MM.1S (cell line): ENCODE data around the gene HASPIN.

ENCODE experiments used
- DNase-seq: peaks from one replicate; pipeline ENCODE4 v3.0.0-alpha.2; 2015
- H2AFZ ChIP-seq: fragments of 300-600 bp; sonication (generic); 2 replicates; pipeline ENCODE4 v1.6.0; 2016; ENCODE audit warnings: antibody characterized with exemption, low read length
- H3F3A ChIP-seq: fragments of 300-600 bp; sonication (generic); 2 replicates; pipeline ENCODE4 v1.6.1; 2016; ENCODE audit warnings: mild to moderate bottlenecking, antibody characterized with exemption, low read length, moderate library complexity, mixed read lengths; ENCODE audit not compliant: insufficient read depth
- H3K27ac ChIP-seq: fragments of 300-600 bp; sonication (generic); 2 replicates; pipeline ENCODE4 v1.5.1; 2016; ENCODE audit warnings: mild to moderate bottlenecking, low read length
- H3K27me3 ChIP-seq: fragments of 300-600 bp; sonication (generic); replicated peaks from 2 replicates; pipeline ENCODE4 v1.6.0; 2016; ENCODE audit warnings: low read length; ENCODE audit not compliant: insufficient read depth
- H3K36me3 ChIP-seq: fragments of 300-600 bp; sonication (generic); replicated peaks from 2 replicates; pipeline ENCODE4 v1.6.1; 2016; ENCODE audit warnings: mild to moderate bottlenecking, low read length, mixed read lengths; ENCODE audit not compliant: insufficient read depth
- H3K4me1 ChIP-seq: fragments of 300-600 bp; sonication (generic); 2 replicates; pipeline ENCODE4 v1.6.1; 2016; ENCODE audit warnings: low read length, mixed read lengths
- H3K4me2 ChIP-seq: fragments of 300-600 bp; sonication (generic); 2 replicates; pipeline ENCODE4 v1.6.0; 2016; ENCODE audit warnings: low read depth, low read length
- H3K4me3 ChIP-seq: fragments of 300-600 bp; sonication (generic); 2 replicates; pipeline ENCODE4 v1.5.1; 2016; ENCODE audit warnings: low read length, mixed read lengths
- H3K79me2 ChIP-seq: fragments of 300-600 bp; sonication (generic); 2 replicates; pipeline ENCODE4 v1.6.1; 2016; ENCODE audit warnings: mixed run types, low read length, mixed read lengths
- H3K9ac ChIP-seq: fragments of 300-600 bp; sonication (generic); 2 replicates; pipeline ENCODE4 v1.6.1; 2016; ENCODE audit warnings: low read length, mixed read lengths
- H3K9me2 ChIP-seq: fragments of 300-600 bp; sonication (generic); replicated peaks from 2 replicates; pipeline ENCODE4 v1.6.1; 2016; ENCODE audit warnings: mild to moderate bottlenecking, low read length, mixed read lengths; ENCODE audit not compliant: insufficient read depth
- H3K9me3 ChIP-seq: fragments of 300-600 bp; sonication (generic); replicated peaks from 2 replicates; pipeline ENCODE4 v1.6.1; 2016; ENCODE audit warnings: mild to moderate bottlenecking, low read length, mixed read lengths; ENCODE audit not compliant: insufficient read depth
- H4K20me1 ChIP-seq: fragments of 300-600 bp; sonication (generic); 2 replicates; pipeline ENCODE4 v1.6.1; 2016; ENCODE audit warnings: mild to moderate bottlenecking, low read length, moderate library complexity, mixed read lengths; ENCODE audit not compliant: insufficient read depth
- EZH2 ChIP-seq: fragments of 300-600 bp; sonication (generic); optimal IDR thresholded peaks from 2 replicates; pipeline ENCODE3; 2017; ENCODE audit warnings: low read depth, mild to moderate bottlenecking, antibody characterized with exemption, low read length, mixed read lengths
- EZH2phosphoT487 ChIP-seq: fragments of 300-600 bp; sonication (generic); IDR thresholded peaks from 2 replicates; pipeline ENCODE4 v1.6.1; 2018; ENCODE audit warnings: antibody characterized with exemption, low read length
- TF ChIP-seq, protein P1 (sequence below): fragments of 300-600 bp; sonication (generic); IDR thresholded peaks from 2 replicates; pipeline ENCODE4 v1.5.1; 2016; ENCODE audit warnings: antibody characterized with exemption, low read length, mixed read lengths

The HASPIN gene

DNA sequence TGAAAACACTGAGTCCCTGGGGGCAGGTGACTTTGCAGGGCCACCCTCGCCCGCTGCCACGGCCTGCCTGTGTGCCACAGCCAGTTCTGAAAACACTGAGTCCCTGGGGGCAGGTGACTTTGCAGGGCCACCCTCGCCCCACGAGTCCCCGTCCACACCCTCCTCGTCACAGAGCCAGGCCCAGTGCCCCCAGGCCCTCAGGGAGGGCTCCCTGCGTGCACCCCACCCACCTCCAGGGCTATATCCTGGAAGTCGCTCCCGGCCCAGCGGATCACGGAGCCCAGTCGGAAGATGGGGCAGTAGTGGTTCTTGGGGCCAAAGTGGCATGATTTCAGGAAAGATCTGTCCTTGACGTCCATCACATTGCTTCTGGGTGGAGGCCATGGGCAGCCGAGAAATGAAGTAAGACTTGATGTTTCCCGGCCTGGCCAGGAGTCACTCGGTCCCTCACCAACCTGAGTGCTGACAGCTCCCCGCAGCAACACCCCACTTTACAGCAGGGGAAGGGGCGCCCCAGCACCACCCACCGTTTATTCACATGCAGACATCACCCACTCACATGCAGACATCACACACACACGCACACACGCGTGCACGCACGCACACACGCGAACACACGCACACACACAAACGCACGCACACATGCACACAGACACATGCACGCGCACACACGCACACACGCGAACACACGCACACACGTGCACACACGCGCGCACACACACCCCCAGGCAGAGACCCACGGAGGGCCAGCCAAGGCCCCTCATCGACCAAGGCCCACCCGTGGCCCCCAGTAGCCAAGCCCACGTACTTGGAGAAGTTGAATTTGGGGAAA is 34.2 kb upstream of the HASPIN start:
- Histone ChIP-seq H3K9me2 (no peaks in the 10 kb centered on the region), H3K36me3 (no peaks in the 10 kb centered on the region), H3K4me2 (no peak overlapping the region), H3K9me3 (no peaks in the 10 kb centered on the region), H3K27ac (no peak overlapping the region), H2AFZ (no peak overlapping the region), H3K4me1 (0 out of 2 replicates have a peak, but pooled peaks cover under 1% of the 10 kb centered on the region), H3K79me2 (peaks cover 36% of the 10 kb centered on the region), H4K20me1 (no peaks in the 10 kb centered on the region), H3K9ac (no peak overlapping the region), H3K27me3 (no peaks in the 10 kb centered on the region), H3F3A (no peaks in the 10 kb centered on the region), H3K4me3 (no peak overlapping the region)
- TF ChIP-seq, protein P1, sequence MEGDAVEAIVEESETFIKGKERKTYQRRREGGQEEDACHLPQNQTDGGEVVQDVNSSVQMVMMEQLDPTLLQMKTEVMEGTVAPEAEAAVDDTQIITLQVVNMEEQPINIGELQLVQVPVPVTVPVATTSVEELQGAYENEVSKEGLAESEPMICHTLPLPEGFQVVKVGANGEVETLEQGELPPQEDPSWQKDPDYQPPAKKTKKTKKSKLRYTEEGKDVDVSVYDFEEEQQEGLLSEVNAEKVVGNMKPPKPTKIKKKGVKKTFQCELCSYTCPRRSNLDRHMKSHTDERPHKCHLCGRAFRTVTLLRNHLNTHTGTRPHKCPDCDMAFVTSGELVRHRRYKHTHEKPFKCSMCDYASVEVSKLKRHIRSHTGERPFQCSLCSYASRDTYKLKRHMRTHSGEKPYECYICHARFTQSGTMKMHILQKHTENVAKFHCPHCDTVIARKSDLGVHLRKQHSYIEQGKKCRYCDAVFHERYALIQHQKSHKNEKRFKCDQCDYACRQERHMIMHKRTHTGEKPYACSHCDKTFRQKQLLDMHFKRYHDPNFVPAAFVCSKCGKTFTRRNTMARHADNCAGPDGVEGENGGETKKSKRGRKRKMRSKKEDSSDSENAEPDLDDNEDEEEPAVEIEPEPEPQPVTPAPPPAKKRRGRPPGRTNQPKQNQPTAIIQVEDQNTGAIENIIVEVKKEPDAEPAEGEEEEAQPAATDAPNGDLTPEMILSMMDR, result no peak
- no peak for TF ChIP-seq EZH2phosphoT487
- no peak for TF ChIP-seq EZH2
- no peak for DNase-seq

DNA sequence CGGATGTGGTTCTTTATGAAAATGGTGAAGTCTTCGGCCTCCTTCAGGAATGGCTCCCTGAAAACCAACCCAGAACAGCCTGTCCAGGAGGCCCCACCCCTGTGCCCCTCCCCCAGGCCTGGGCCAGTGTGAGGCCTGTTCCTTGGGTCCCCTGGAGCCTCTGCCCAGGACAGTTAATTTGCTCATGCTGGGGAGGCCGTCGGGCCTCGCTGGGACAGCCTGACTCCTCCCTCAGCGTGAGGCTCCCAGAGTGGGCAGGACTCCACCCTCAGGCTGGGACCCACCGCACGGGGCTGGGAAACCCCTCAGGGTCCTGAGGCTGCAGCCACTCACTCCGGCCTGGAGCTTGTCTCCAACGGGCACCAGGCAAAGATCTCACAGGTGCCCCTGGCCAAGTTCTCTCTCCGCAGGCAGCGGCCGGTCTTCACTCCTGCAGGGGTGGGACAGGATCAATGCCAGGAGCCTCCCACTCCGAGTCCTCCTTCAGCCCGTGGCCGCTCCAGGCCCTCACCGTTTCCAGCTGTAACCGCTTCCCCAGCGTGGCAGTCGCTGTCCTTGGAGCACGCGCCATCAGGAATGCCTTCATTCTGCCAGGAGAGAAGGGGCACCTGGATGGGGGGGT is 33.5 kb upstream of the HASPIN start:
- Histone ChIP-seq H4K20me1 (no peaks in the 10 kb centered on the region), H3F3A (no peaks in the 10 kb centered on the region), H3K9ac (no peak overlapping the region), H3K36me3 (no peaks in the 10 kb centered on the region), H3K4me2 (no peak overlapping the region), H3K4me1 (0 out of 2 replicates have a peak, but pooled peaks cover 3% of the 10 kb centered on the region), H3K27me3 (no peaks in the 10 kb centered on the region), H3K9me3 (no peaks in the 10 kb centered on the region), H3K4me3 (no peak overlapping the region), H3K27ac (no peak overlapping the region), H3K79me2 (peaks cover 43% of the 10 kb centered on the region), H3K9me2 (no peaks in the 10 kb centered on the region), H2AFZ (no peak overlapping the region)
- DNase-seq, result no peak
- TF ChIP-seq, protein P1, result no peak
- no peak for TF ChIP-seq EZH2phosphoT487
- TF ChIP-seq EZH2, result no peak

GRCh38 chr17:3691617-3692067 is 32.1 kb upstream of the HASPIN start:
- no peak for DNase-seq
- no peak overlapping the region for H2AFZ ChIP-seq
- H4K20me1 ChIP-seq, result no peaks in the 10 kb centered on the region
- H3K27ac ChIP-seq, result no peak overlapping the region
- H3K36me3 ChIP-seq, result no peaks in the 10 kb centered on the region
- no peaks in the 10 kb centered on the region for H3K27me3 ChIP-seq
- no peaks in the 10 kb centered on the region for H3K9me3 ChIP-seq
- H3K4me1 ChIP-seq, result 0 out of 2 replicates have a peak, but pooled peaks cover 3% of the 10 kb centered on the region
- H3K4me2 ChIP-seq, result no peak overlapping the region
- TF ChIP-seq EZH2 (no peak), EZH2phosphoT487 (no peak)
- TF ChIP-seq, protein P1, result no peak
- H3K9me2 ChIP-seq, result no peaks in the 10 kb centered on the region
- H3K9ac ChIP-seq, result no peak overlapping the region
- peaks cover 49% of the 10 kb centered on the region for H3K79me2 ChIP-seq
- no peaks in the 10 kb centered on the region for H3F3A ChIP-seq
- no peak overlapping the region for H3K4me3 ChIP-seq
